ENCODE results near the gene ZEB2.

- TF ChIP-seq CTCF (IDR thresholded peaks at IDR 0.05; ENCODE audit: insufficient read depth, low read length, poor library complexity, severe bottlenecking): no peak
- no peak for TF ChIP-seq EZH2phosphoT487 (conservative IDR thresholded peaks at IDR 0.05; ENCODE audit: low read length)
Observed at GRCh38 chr2:144364944-144365738, 154.8 kb downstream of the ZEB2 start.

Data from SU-DHL-6 (cell line).